ENCODE results near the gene TDRD5. TPM values are rescaled to one million over a fixed set of nuclear protein-coding genes. Genes with fewer than 3 reads are reported as not detected.

TDRD5 gene
- total RNA-seq, 6 experiments from 2014 or later: not detected

- DNase-seq: no peak
- no peaks in the 10 kb centered on the region for H3K9me3 ChIP-seq
- no peak overlapping the region for H3K4me3 ChIP-seq
- H3K4me1 ChIP-seq: peaks cover 0 to 5% (median 0%) of the 10 kb centered on the region in 4 donors
- H3K27ac ChIP-seq: no peak overlapping the region
- no peak for TF ChIP-seq CTCF (IDR thresholded peaks at IDR 0.05)
- no peak for TF ChIP-seq POLR2A (IDR thresholded peaks at IDR 0.05)
- intact Hi-C loops (cut with DNase I): no loop called here
- H3K36me3 ChIP-seq: no peaks in the 10 kb centered on the region
- 77% methylated on average over 5 of the region's 6 CpGs for WGBS (ENCODE audit: insufficient coverage, low coverage, low lambda C conversion rate, missing lambda C conversion rate)
- ATAC-seq: no peak
- peaks cover 0 to 8% of the 10 kb centered on the region in 2 donors for H3K27me3 ChIP-seq
Measured at GRCh38 chr1:179587336-179587735, 4.3 kb upstream of the TDRD5 start.

GRCh38 chr1:179588425-179589024 is 3.1 kb upstream of the TDRD5 start:
- H3K4me3 ChIP-seq: no peak overlapping the region
- WGBS (ENCODE audit: insufficient coverage, low coverage, low lambda C conversion rate, missing lambda C conversion rate): no CpG with 5 or more reads among the region's 18 CpGs
- TF ChIP-seq POLR2A (IDR thresholded peaks at IDR 0.05): no peak
- no peak for TF ChIP-seq CTCF (IDR thresholded peaks at IDR 0.05)
- H3K4me1 ChIP-seq: peaks cover 0 to 5% (median 0%) of the 10 kb centered on the region in 4 donors
- peaks cover 0 to 14% of the 10 kb centered on the region in 2 donors for H3K27me3 ChIP-seq
- intact Hi-C loops (cut with DNase I): no loop called here
- H3K36me3 ChIP-seq: no peaks in the 10 kb centered on the region
- no peaks in the 10 kb centered on the region for H3K9me3 ChIP-seq
- DNase-seq: no peak
- H3K27ac ChIP-seq: no peak overlapping the region
- no peak for ATAC-seq

- no peaks in the 10 kb centered on the region for H3K36me3 ChIP-seq
- TF ChIP-seq POLR2A (IDR thresholded peaks at IDR 0.05) (no peak), CTCF (IDR thresholded peaks at IDR 0.05) (no peak)
- no peaks in the 10 kb centered on the region for H3K9me3 ChIP-seq
- ATAC-seq (no peak), DNase-seq (no peak)
- intact Hi-C loops (cut with DNase I): no loop called here
- 100% methylated on average over 2 of the region's 4 CpGs for WGBS (ENCODE audit: insufficient coverage, low coverage, low lambda C conversion rate, missing lambda C conversion rate)
- H3K27me3 ChIP-seq: peaks cover 0 to 14% of the 10 kb centered on the region in 2 donors
- no peak overlapping the region for H3K4me3 ChIP-seq
- peaks cover 0 to 5% (median 0%) of the 10 kb centered on the region in 4 donors for H3K4me1 ChIP-seq
- H3K27ac ChIP-seq: no peak overlapping the region
Measured at GRCh38 chr1:179589509-179589908, 2.1 kb upstream of the TDRD5 start.

- intact Hi-C loops (cut with DNase I): no loop called here
- WGBS (ENCODE audit: insufficient coverage, low coverage, low lambda C conversion rate, missing lambda C conversion rate): 70% methylated on average over 5 of the region's 11 CpGs
- peaks cover 0 to 14% of the 10 kb centered on the region in 2 donors for H3K27me3 ChIP-seq
- H3K4me1 ChIP-seq: peaks cover 0 to 5% (median 0%) of the 10 kb centered on the region in 4 donors
- ATAC-seq (no peak), DNase-seq (no peak)
- no peaks in the 10 kb centered on the region for H3K36me3 ChIP-seq
- TF ChIP-seq POLR2A (IDR thresholded peaks at IDR 0.05) (no peak), CTCF (IDR thresholded peaks at IDR 0.05) (no peak)
- H3K9me3 ChIP-seq: no peaks in the 10 kb centered on the region
- no peak overlapping the region for H3K27ac ChIP-seq
- no peak overlapping the region for H3K4me3 ChIP-seq
Measured at GRCh38 chr1:179590671-179591070, 961 bp upstream of the TDRD5 start.
